GDM1 (cell line): ENCODE results near the gene SMAP1.

Source experiments
- DNase-seq: peaks from one replicate; lab custom pipeline; 2025; lab: John Stamatoyannopoulos, UW

Gene SMAP1

GRCh38 chr6:70843328-70843918 is 175.7 kb downstream of the SMAP1 start:
- no peak for DNase-seq

DNA sequence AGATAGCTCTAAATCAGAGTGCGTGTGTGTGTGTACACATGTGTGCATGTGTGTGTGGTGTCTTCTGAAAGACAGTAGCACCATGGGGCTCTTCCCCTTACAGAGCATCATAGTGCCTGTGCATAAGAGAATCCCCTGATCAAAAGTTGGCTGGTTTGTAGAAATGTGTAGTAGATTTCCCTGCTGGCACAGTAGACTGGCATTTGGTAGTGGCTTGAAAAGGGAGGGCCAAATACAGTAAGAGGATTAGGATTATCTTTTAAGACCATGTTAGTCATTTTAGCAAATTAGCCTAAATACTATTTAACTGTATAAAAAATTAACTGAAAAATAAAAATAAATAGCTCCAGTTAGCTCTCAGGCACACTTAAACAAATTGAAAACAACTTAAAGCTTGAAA is 176.6 kb downstream of the SMAP1 start:
- DNase-seq: no peak

GRCh38 chr6:70846207-70846835 is 178.6 kb downstream of the SMAP1 start:
- DNase-seq: no peak

DNA sequence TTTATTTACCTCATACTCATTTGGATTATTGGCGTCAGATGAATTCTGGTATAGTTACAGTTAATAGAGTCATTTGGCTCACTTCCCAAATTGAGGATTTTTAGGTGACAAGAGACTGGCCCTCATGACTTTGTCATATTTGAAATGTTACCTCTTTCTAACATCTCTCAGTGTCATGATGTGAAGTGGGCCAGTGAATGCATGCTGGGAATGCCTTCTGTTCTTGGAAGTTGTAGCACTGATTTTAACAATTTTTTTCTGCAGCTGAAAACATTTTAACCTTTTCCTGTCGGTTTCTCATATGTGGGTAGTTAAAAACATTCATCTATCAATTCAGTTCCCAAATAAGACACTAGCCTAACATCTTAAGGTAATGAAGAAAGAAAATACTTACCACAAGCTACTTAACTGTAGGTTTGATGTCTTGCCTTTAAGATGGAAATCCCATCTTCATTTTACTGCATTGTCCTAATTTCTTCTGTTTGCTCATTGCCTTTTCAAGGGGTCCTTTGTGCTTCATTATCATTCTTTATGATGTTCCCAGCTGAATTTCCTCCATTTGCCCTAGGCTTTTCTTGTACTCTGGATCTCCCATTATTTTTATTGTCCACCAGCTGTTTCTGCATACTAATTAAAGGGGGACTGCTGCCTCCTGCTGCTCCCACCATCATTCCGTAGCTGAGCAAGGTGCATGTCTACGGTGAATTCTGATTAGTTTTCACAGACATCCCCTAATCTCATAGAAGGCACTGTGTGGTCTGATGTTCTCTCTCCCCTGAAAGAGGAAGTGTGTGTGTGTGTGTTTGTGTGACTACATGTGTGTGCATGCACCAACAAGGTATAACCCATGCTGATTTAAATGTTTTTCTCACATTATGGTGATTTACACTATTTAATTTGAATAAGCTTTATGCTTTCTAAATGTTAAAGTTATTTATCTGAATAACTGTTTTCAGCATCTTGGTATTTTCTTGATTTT is 179.7 kb downstream of the SMAP1 start:
- no peak for DNase-seq

- no peak for DNase-seq
These were observed 181.8 kb downstream of the SMAP1 start for GRCh38 chr6:70849348-70850069.

GRCh38 chr6:70852667-70853246 is 185.1 kb downstream of the SMAP1 start:
- DNase-seq: no peak

GRCh38 chr6:70857387-70858077 is 189.8 kb downstream of the SMAP1 start:
- no peak for DNase-seq

DNA sequence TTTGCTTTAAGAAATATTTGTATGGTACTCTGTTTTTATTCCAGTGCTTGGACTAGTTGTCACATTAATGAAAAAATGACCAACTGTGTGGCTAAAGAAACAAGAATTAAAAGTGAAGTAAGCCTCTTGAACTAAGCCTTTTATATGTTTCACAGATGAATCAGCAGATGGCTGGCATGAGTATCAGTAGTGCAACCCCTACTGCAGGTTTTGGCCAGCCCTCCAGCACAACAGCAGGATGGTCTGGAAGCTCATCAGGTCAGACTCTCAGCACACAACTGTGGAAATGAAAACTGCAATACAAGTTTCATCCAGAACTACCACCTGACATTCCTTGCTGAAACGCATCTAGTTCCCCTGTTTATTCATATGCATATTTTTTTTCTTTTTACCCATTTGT is 192.4 kb downstream of the SMAP1 start:
- DNase-seq: no peak

DNA sequence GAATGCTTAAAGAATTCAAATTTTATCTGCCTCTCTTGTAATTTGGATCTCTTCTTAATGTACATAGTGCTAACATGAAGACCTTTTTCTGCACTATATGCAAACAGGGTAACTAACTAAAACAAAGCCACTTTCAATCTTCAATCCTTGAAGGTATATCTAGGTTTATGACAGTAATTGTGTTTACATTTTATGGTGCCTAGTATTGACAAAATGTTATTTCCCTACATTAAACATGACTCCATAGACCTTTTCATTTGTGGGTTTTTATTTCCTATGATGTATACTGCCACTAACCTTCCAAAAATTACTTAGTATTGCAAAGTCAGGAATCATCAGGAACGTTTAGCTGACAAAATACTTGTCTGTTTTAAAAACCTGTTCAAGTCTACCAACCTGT is 193.2 kb downstream of the SMAP1 start:
- DNase-seq: no peak

DNA sequence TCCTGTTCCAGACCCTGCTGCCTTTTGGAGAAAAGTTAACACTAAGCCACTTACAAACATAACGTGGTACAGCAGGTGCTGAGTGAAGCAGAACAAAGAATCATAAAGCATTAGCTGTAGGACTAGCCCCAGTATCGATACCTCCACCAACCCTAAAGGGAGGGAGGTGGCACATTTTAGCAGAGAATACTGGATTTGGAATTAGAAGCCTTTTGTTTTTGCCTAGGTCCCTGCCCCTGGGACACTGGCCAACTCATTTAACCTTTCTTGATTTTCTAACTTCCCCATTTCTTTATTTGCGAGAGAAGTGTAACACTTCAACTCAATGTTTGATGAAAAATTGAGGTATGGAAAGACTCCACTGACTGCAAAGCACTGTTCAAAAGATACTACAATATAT is 195.7 kb downstream of the SMAP1 start:
- no peak for DNase-seq

- no peak for DNase-seq
These were observed 196.7 kb downstream of the SMAP1 start for GRCh38 chr6:70864401-70864800.

- no peak for DNase-seq
These were observed 204.8 kb downstream of the SMAP1 start for GRCh38 chr6:70872469-70872868.

GRCh38 chr6:70874181-70874913 is 206.7 kb downstream of the SMAP1 start:
- no peak for DNase-seq

DNA sequence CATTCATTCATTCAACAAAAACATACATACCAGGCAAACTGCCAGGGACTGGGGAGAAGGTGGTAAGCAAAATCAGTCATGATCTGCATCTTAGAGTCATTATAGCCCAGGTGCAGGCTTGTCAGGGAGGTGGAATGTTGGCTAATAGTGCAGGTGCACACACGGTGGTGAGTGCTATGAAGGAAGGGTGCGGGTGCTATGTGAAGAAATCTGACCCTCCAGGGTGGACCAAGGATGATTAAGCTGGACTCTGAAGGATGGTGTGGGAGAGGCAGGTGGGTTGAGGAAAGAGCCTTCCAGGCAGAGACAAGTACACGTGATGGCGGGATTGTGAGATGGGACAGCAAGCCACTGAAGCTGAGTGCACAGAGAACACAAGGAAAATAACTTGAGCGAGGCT is 211.8 kb downstream of the SMAP1 start:
- DNase-seq: no peak

DNA sequence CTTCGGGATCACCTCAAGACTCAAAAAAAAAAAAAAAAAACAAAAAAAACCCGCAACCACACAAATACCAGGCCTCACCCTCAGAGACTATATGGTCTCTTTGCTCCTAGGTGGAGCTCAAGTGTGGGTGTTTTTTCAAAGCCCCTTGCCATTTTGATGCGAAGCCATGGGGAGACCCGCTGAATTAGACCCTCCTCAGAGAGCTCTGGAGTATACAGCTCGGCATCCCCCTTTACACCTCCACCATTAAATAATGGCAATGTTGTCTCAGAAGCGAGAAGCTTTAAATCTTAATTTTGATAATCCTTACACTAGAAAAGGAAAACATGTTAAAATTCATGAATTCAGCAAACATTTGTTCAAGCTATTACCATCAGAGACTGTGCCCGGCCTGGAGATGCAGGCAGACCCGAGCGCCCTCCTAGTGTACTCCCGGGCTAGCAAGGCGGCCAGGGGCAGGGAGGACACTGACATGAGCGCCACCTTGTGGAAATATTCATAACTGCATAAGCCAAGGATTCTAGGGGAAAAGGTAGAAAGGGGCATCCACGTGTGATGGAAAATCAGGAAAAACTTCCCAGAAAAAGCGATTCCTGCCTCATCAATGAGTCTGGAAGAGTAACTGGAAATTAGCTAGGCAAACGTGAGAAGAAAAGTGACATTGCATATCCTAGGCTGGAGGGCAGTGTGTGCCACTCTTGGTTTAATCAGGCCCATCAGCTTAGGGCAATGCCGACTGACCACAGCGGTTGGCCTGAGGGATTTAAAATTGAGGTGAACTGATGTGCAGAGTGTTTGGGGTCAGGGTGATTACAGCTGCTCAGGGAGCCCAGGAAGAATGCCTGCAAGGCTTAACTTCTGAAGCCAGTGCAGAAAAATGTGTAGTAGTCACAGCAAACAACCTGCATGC is 216.6 kb downstream of the SMAP1 start:
- peak; percentile 41 for DNase-seq

DNA sequence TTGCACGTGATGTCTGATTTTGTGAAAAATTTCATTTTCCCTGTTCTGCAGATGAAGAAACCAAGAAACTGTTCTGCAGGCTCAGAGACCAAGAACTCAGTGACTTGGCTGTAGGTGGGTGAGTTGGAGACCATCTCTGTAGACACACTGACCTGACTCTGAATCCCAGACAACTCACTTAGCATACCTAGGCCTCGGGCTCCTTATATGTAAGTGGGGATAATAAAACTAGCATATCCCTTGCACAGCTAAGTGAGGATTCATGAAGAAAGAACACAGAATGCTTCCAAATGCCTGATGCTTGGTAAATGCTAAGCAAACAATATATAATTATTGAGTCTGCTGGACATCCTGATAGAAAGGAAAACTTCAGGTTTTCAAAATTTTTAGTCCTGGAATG is 218.4 kb downstream of the SMAP1 start:
- DNase-seq: no peak

DNA sequence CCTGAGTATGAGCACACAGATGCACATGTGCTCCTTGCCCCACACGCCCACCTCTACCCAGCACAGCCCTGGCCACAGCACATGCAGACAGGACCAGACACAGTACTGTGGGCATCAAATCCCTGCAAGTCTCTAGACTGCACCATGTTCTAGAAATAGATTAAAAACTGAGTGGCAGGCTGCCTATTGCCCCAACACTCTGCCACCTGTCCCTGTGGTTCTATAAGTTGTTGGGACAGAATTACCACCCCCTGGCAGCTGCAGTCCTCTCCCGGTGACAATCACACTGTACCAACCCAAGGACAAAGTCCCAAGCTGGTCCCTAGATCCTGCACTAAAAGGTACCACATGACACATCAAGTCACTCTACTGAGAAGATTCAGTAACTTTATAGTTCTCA is 219.0 kb downstream of the SMAP1 start:
- DNase-seq: no peak

DNA sequence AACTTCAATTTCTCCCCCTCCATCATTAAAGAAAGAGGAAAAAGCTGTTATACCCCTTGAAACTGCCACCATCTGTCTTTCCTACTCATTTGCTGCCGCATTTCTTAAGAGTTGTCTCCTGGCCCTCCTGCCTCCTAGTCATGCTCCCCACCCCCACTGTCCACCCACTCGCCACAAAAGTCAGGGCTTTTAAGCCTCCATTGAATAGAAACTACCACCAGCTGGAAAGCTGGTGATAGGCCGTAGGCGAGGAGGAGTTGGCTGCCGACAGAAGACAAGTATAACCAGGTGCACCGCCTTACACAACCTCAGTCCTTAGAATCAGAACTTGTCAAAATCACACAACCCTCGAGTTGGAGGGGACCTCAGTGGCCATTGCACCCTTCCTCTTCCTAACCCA is 221.6 kb downstream of the SMAP1 start:
- DNase-seq: no peak

GRCh38 chr6:70894001-70894400 is 226.3 kb downstream of the SMAP1 start:
- no peak for DNase-seq

GRCh38 chr6:70900047-70900446 is 232.4 kb downstream of the SMAP1 start:
- DNase-seq: no peak
